ENCODE data around the gene CAMK1D. TPM values are rescaled to one million over a fixed set of nuclear protein-coding genes. Genes with fewer than 3 reads are reported as not detected.
"Not testable (repeated sequence)": the region's sequence is repeated elsewhere in the genome, so short reads cannot be mapped to it uniquely, and the experiment has no call there.

The CAMK1D gene
- total and polyA plus RNA-seq, 2 experiments from 2014 or later, result 3.5 to 6.0 TPM

GRCh38 chr10:12435348-12435747, 86.0 kb downstream of the CAMK1D start:
- DNase-seq (ENCODE audit: low spot score), result no peak
- H3K79me2 ChIP-seq, result no peaks in the 10 kb centered on the region
- H3K9me3 ChIP-seq (ENCODE audit: low read depth), result no peaks in the 10 kb centered on the region
- H3K4me2 ChIP-seq, result no peak overlapping the region
- no peak for TF ChIP-seq EZH2 (IDR thresholded peaks at IDR 0.05; ENCODE audit: borderline replicate concordance)
- no peak for TF ChIP-seq CTCF (IDR thresholded peaks at IDR 0.05; ENCODE audit: poor library complexity)
- TF ChIP-seq EZH2phosphoT487 (IDR thresholded peaks at IDR 0.05; ENCODE audit: low read depth, severe bottlenecking, unreplicated experiment), result no peak
- H3K4me1 ChIP-seq (ENCODE audit: insufficient read depth), result no peaks in the 10 kb centered on the region
- no peak overlapping the region for H3K4me3 ChIP-seq
- no peaks in the 10 kb centered on the region for H4K20me1 ChIP-seq (ENCODE audit: insufficient read depth, poor library complexity, severe bottlenecking)
- H3K27ac ChIP-seq, result no peak overlapping the region
- no peaks in the 10 kb centered on the region for H3K36me3 ChIP-seq (replicated peaks; ENCODE audit: insufficient read depth, low read depth)
- H3K9me2 ChIP-seq (replicated peaks; ENCODE audit: insufficient read depth), result no peaks in the 10 kb centered on the region
- 80% methylated on average over 6 of the region's 6 CpGs for WGBS (ENCODE audit: low lambda C conversion rate, missing lambda C conversion rate)
- H2AFZ ChIP-seq, result no peak overlapping the region
- H3K27me3 ChIP-seq, result no peaks in the 10 kb centered on the region

DNA sequence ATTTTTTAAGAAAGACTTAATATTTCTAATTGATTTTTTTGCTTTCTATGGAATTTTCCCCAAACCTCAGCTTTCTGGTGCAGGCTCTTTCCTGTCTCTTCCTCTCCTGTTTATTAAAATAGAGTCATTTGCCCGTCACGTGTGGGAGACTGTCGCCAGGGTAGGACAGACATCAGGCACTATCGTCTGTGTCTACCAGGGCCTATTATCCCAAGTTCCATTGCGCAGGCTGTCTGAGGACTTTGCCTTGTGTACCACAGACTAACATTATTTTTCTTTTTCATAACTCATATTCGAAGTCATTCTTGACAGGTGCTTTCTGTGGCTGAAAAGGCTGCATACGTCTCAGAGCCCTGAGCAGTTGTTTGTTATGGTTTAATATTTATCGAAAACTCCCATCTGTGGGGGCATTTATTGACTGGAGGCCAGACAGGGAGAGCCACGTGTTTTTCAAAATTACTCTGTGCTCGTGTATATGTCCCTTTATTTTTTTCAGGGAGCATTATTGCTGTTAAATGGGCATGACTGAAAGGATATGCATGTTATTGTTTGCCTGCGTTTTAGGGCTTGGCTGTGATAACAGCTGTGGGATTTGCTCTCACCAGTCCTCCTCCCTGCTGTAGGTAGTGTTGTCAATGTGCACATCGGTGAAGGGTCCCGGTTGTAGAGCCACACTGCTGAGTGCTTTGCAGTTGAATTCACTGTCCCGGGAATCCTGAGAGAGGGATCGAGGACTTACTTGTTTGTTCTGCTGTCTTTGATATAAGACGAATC, 89.8 kb downstream of the CAMK1D start:
- H3K36me3 ChIP-seq (replicated peaks; ENCODE audit: insufficient read depth, low read depth), result no peaks in the 10 kb centered on the region
- H3K9me2 ChIP-seq (replicated peaks; ENCODE audit: insufficient read depth), result no peaks in the 10 kb centered on the region
- H3K79me2 ChIP-seq, result no peaks in the 10 kb centered on the region
- DNase-seq (ENCODE audit: low spot score), result no peak
- H3K27me3 ChIP-seq, result no peaks in the 10 kb centered on the region
- H3K9me3 ChIP-seq (ENCODE audit: low read depth), result no peaks in the 10 kb centered on the region
- no peak overlapping the region for H2AFZ ChIP-seq
- no peaks in the 10 kb centered on the region for H3K4me1 ChIP-seq (ENCODE audit: insufficient read depth)
- 81% methylated on average over 16 of the region's 16 CpGs for WGBS (ENCODE audit: low lambda C conversion rate, missing lambda C conversion rate)
- H3K4me2 ChIP-seq, result no peak overlapping the region
- H4K20me1 ChIP-seq (ENCODE audit: insufficient read depth, poor library complexity, severe bottlenecking), result no peaks in the 10 kb centered on the region
- H3K27ac ChIP-seq, result no peak overlapping the region
- TF ChIP-seq EZH2 (IDR thresholded peaks at IDR 0.05; ENCODE audit: borderline replicate concordance) (no peak), EZH2phosphoT487 (IDR thresholded peaks at IDR 0.05; ENCODE audit: low read depth, severe bottlenecking, unreplicated experiment) (no peak), CTCF (IDR thresholded peaks at IDR 0.05; ENCODE audit: poor library complexity) (no peak)
- no peak overlapping the region for H3K4me3 ChIP-seq

GRCh38 chr10:12439767-12440166, 90.4 kb downstream of the CAMK1D start:
- not testable (repeated sequence) for H3K9me3 ChIP-seq (ENCODE audit: low read depth); H3K79me2 ChIP-seq; H3K36me3 ChIP-seq (replicated peaks; ENCODE audit: insufficient read depth, low read depth); H3K4me1 ChIP-seq (ENCODE audit: insufficient read depth); DNase-seq (ENCODE audit: low spot score); H4K20me1 ChIP-seq (ENCODE audit: insufficient read depth, poor library complexity, severe bottlenecking); H3K27ac ChIP-seq; H3K27me3 ChIP-seq; H3K9me2 ChIP-seq (replicated peaks; ENCODE audit: insufficient read depth); H2AFZ ChIP-seq; H3K4me2 ChIP-seq; H3K4me3 ChIP-seq
- WGBS (ENCODE audit: low lambda C conversion rate, missing lambda C conversion rate), result 93% methylated on average over 6 of the region's 6 CpGs

DNA sequence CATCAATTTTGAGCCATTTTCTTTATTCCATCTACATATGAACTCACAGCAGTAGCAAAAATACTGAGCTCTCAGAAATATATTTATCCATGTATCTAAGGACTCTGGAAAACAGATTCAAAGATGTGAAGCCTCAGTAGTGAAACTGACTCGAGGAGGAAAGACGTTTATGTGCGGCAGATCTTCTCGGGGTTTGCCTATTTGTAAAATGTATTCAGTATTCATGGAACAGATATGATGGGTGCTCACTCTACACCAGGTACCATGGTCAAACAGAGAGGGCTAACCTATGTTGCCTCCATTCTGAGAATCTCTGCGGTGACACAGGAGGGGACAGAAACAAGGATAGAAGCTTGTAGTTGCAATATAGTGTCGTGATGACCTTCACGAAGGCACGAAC, 93.7 kb downstream of the CAMK1D start:
- no peak overlapping the region for H3K4me3 ChIP-seq
- no peak overlapping the region for H2AFZ ChIP-seq
- no peaks in the 10 kb centered on the region for H3K9me3 ChIP-seq (ENCODE audit: low read depth)
- no peaks in the 10 kb centered on the region for H3K27me3 ChIP-seq
- H3K9me2 ChIP-seq (replicated peaks; ENCODE audit: insufficient read depth), result no peaks in the 10 kb centered on the region
- WGBS (ENCODE audit: low lambda C conversion rate, missing lambda C conversion rate), result 95% methylated on average over 8 of the region's 8 CpGs
- H3K4me1 ChIP-seq (ENCODE audit: insufficient read depth), result peaks cover 6% of the 10 kb centered on the region
- no peak overlapping the region for H3K4me2 ChIP-seq
- no peak overlapping the region for H3K27ac ChIP-seq
- H3K79me2 ChIP-seq, result no peaks in the 10 kb centered on the region
- no peak for TF ChIP-seq EZH2phosphoT487 (IDR thresholded peaks at IDR 0.05; ENCODE audit: low read depth, severe bottlenecking, unreplicated experiment)
- no peak for TF ChIP-seq CTCF (IDR thresholded peaks at IDR 0.05; ENCODE audit: poor library complexity)
- no peak for TF ChIP-seq EZH2 (IDR thresholded peaks at IDR 0.05; ENCODE audit: borderline replicate concordance)
- H4K20me1 ChIP-seq (ENCODE audit: insufficient read depth, poor library complexity, severe bottlenecking), result no peaks in the 10 kb centered on the region
- H3K36me3 ChIP-seq (replicated peaks; ENCODE audit: insufficient read depth, low read depth), result no peaks in the 10 kb centered on the region
- no peak for DNase-seq (ENCODE audit: low spot score)

Data from hepatocyte (in vitro differentiated cells).